Neuronal stem cell (in vitro differentiated cells): ENCODE results near the gene TSPAN6.

Experiments used
- DNase-seq: peaks from one replicate; pipeline ENCODE4 v3.0.0-alpha.2; 2013; ENCODE audit warnings: low spot score
- H2AFZ ChIP-seq: one replicate; pipeline ENCODE4 v1.6.1; 2013; ENCODE audit warnings: mild to moderate bottlenecking, low read length, inconsistent platforms
- H2AK5ac ChIP-seq: 2 replicates; pipeline ENCODE4 v1.6.1; 2013; ENCODE audit warnings: low read depth, mild to moderate bottlenecking, inconsistent platforms, low read length, moderate library complexity, mixed read lengths
- H2BK120ac ChIP-seq: 2 replicates; pipeline ENCODE4 v1.6.1; 2013; ENCODE audit warnings: low read depth, mild to moderate bottlenecking, inconsistent platforms, low read length, moderate library complexity, mixed read lengths
- H2BK12ac ChIP-seq: one replicate; pipeline ENCODE4 v1.6.1; 2013; ENCODE audit warnings: low read length, inconsistent platforms
- H2BK15ac ChIP-seq: 2 replicates; pipeline ENCODE4 v1.6.1; 2013; ENCODE audit warnings: mild to moderate bottlenecking, low read length, inconsistent platforms, mixed read lengths
- H2BK5ac ChIP-seq: one replicate; pipeline ENCODE4 v1.6.1; 2013; ENCODE audit warnings: inconsistent platforms, mild to moderate bottlenecking, low read length, moderate library complexity
- H3K14ac ChIP-seq: one replicate; pipeline ENCODE4 v1.6.1; 2013; ENCODE audit warnings: low read length, inconsistent platforms
- H3K18ac ChIP-seq: 2 replicates; pipeline ENCODE4 v1.6.1; 2013; ENCODE audit warnings: low read length, inconsistent platforms
- H3K23ac ChIP-seq: 2 replicates; pipeline ENCODE4 v1.6.1; 2013; ENCODE audit warnings: low read depth, mild to moderate bottlenecking, mixed read lengths, low read length, inconsistent platforms; ENCODE audit not compliant: poor library complexity
- H3K27ac ChIP-seq: replicated peaks from 3 replicates; pipeline ENCODE4 v1.5.1; 2013; ENCODE audit warnings: low read length, inconsistent platforms
- H3K27me3 ChIP-seq, 3 experiments: 2 replicates each; pipeline ENCODE4 v1.6.1; 2013; ENCODE audit warnings: low read length in 3 of 3, mild to moderate bottlenecking in 2 of 3, inconsistent platforms in 1 of 3, low read depth in 1 of 3, mixed read lengths in 1 of 3, moderate library complexity in 1 of 3; ENCODE audit not compliant: control insufficient read depth in 3 of 3, insufficient read depth in 3 of 3
- H3K36me3 ChIP-seq, 2 donors: replicated peaks in 1 of 2; 2 replicates each; pipeline ENCODE4 v1.6.1; 2013; ENCODE audit warnings: low read length in 2 of 2; ENCODE audit not compliant: control insufficient read depth in 2 of 2, insufficient read depth in 2 of 2
- H3K4ac ChIP-seq: 2 replicates; pipeline ENCODE4 v1.6.1; 2013; ENCODE audit warnings: inconsistent platforms, mild to moderate bottlenecking, low read length, moderate library complexity
- H3K4me1 ChIP-seq, 2 donors: 1 replicate in 1 of 2; 2 replicates in 1 of 2; pipeline ENCODE4 v1.6.1; 2013; ENCODE audit warnings: low read length in 2 of 2, low read depth in 1 of 2; ENCODE audit not compliant: control insufficient read depth in 2 of 2, insufficient read depth in 1 of 2
- H3K4me2 ChIP-seq: one replicate; pipeline ENCODE4 v1.6.1; 2013; ENCODE audit warnings: mild to moderate bottlenecking, low read length, inconsistent platforms; ENCODE audit not compliant: insufficient read depth, poor library complexity, severe bottlenecking
- H3K4me3 ChIP-seq, 2 donors: 2 replicates each; pipeline ENCODE4 v1.5.1; 2013; ENCODE audit warnings: low read length in 2 of 2, mild to moderate bottlenecking in 2 of 2, inconsistent platforms in 1 of 2, moderate library complexity in 1 of 2
- H3K79me1 ChIP-seq: one replicate; pipeline ENCODE4 v1.6.1; 2013; ENCODE audit warnings: low read depth, mild to moderate bottlenecking, inconsistent platforms, low read length, moderate library complexity
- H3K9ac ChIP-seq: one replicate; pipeline ENCODE4 v1.6.1; 2013; ENCODE audit warnings: mild to moderate bottlenecking, low read depth, low read length, inconsistent platforms; ENCODE audit not compliant: poor library complexity
- H3K9me3 ChIP-seq, 2 donors: replicated peaks in 1 of 2; 2 replicates each; pipeline versions ENCODE3 to v1.6.1; 2013; ENCODE audit warnings: low read length in 2 of 2, mild to moderate bottlenecking in 2 of 2, inconsistent platforms in 1 of 2, low read depth in 1 of 2, mixed read lengths in 1 of 2, moderate library complexity in 1 of 2; ENCODE audit not compliant: control insufficient read depth in 2 of 2, insufficient read depth in 1 of 2
- H4K8ac ChIP-seq: one replicate; pipeline ENCODE4 v1.6.1; 2013; ENCODE audit warnings: low read depth, mild to moderate bottlenecking, inconsistent platforms, low read length, moderate library complexity
- H4K91ac ChIP-seq: one replicate; pipeline ENCODE4 v1.6.1; 2013; ENCODE audit warnings: low read length, low read depth, mild to moderate bottlenecking, inconsistent platforms; ENCODE audit not compliant: poor library complexity
- WGBS, 2 donors: extraction: QIAGEN DNeasy Blood & Tissue Kit; methylation state at CpG; one replicate each; pipeline ENCODE4 v1.1.7; 2013; ENCODE audit warnings: missing lambda C conversion rate in 2 of 2, mixed read lengths in 1 of 2; ENCODE audit not compliant: insufficient read length in 2 of 2, insufficient replicate concordance in 1 of 2; ENCODE audit errors: extremely low coverage in 2 of 2; 5-methylcytosine and 5-hydroxymethylcytosine counted together

The TSPAN6 gene

DNA sequence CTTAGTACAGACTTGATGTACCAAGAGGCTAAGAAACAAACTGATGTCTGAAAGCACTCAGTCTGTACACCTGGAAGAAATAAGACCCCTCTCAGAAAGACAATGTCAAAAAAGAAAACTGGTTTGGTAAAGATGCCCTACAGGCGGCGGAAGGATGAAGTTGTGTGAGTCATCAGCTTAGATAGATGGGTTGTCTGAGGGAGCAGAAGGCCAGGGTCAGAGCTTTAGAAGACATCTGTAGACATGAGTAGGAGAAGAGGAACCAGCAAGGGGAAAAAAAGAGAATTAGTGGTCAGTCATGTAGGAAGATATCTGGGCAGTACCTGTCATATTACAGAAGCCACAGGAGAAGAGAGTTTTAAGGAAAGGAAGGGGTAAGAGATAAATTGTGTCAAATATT is 15.7 kb upstream of the TSPAN6 start:
- Histone ChIP-seq H2BK12ac (no peak overlapping the region), H3K27ac (no peak overlapping the region), H2AK5ac (no peak overlapping the region), H3K9ac (no peak overlapping the region), H3K18ac (no peak overlapping the region), H4K91ac (no peak overlapping the region), H3K4me2 (no peak overlapping the region), H4K8ac (no peak overlapping the region), H3K4me1 (peaks cover 0 to 7% of the 10 kb centered on the region in 2 donors), H3K27me3 (peaks cover 0 to 3% (median 0%) of the 10 kb centered on the region in 3 experiments), H3K79me1 (no peaks in the 10 kb centered on the region), H2AFZ (no peak overlapping the region), H3K23ac (no peak overlapping the region), H3K14ac (no peak overlapping the region), H2BK15ac (no peak overlapping the region), H3K4me3 (no peak overlapping the region), H2BK120ac (no peak overlapping the region), H3K36me3 (no peaks in the 10 kb centered on the region), H3K9me3 (no peaks in the 10 kb centered on the region), H2BK5ac (no peak overlapping the region), H3K4ac (no peak overlapping the region)
- WGBS, 2 donors = no CpG with 5 or more reads among the region's 2 CpGs
- DNase-seq = no peak

DNA sequence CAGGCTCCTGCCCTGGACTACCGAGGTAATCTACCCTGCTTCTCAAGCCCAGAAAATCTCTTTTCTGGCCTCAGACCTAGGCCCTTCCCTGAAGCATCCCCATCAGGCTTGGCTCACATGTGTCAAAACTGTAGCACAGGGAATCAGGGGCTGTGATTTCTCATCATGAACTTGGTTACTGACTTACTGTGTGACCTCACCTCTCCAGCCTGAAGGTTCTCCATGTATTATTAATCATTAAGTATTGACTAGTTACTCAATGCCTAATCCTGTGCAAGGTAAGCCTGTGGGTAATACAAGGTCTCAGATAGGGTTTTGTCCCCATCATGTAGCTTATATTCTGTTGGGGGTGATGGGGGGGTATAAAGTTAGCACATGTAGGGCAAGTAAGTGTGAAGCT is 14.2 kb upstream of the TSPAN6 start:
- Histone ChIP-seq H3K4ac (no peak overlapping the region), H4K91ac (no peak overlapping the region), H4K8ac (no peak overlapping the region), H3K14ac (no peak overlapping the region), H3K27ac (no peak overlapping the region), H3K9me3 (no peaks in the 10 kb centered on the region), H3K4me1 (peaks cover 0 to 7% of the 10 kb centered on the region in 2 donors), H3K18ac (no peak overlapping the region), H3K4me2 (no peak overlapping the region), H3K36me3 (no peaks in the 10 kb centered on the region), H3K27me3 (peaks cover 0 to 3% (median 0%) of the 10 kb centered on the region in 3 experiments), H3K4me3 (no peak overlapping the region), H3K9ac (no peak overlapping the region), H2AFZ (no peak overlapping the region), H3K79me1 (no peaks in the 10 kb centered on the region), H2BK120ac (no peak overlapping the region), H2BK15ac (no peak overlapping the region), H2BK12ac (no peak overlapping the region), H2AK5ac (no peak overlapping the region), H3K23ac (no peak overlapping the region), H2BK5ac (no peak overlapping the region)
- WGBS, 2 donors = no CpG with 5 or more reads among the region's 1 CpG
- DNase-seq = no peak

DNA sequence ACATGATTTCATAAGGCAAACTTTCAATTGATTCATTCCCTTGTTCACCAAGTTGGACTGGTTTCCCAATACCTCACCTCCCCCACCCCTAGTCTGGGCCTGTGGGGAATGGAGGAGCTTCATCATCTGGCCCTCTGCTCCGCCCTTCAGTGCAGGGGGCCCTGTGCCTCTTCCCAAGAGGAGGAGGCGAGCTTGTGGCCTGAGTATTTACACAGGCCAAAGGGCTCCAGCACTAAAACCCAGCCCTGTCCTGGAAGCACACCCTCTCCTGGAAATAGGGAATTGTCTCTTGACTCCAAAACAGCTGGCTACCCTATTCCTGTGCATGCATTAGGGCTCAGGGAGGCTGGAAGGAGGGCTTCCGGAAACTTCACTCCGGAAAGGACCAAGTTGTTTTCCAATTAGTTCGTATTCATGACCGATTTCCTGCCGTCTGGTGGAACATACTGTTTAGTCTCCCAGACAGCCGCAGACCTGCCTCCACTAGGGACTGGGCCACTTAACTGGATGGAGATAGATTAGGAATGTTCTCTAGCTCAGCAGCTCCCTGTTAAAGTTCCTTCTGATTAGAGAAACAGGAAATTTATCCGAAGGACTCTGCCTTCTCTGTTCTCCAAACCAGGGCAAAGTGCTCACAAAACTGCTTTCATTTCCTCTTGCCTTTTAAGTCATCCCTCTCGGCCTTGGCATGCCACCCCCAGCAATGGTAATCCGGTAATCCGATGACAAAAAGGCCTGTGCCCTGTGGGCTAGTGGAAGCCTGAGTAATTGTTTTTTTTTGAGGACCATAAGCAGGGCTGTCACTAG is 13.1 kb upstream of the TSPAN6 start:
- H2BK5ac ChIP-seq = no peak overlapping the region
- H3K23ac ChIP-seq = no peak overlapping the region
- no peaks in the 10 kb centered on the region for H3K36me3 ChIP-seq
- H3K9ac ChIP-seq = no peak overlapping the region
- no peak overlapping the region for H3K14ac ChIP-seq
- no CpG with 5 or more reads among the region's 12 CpGs for WGBS, 2 donors
- H3K4me2 ChIP-seq = no peak overlapping the region
- H3K4ac ChIP-seq = no peak overlapping the region
- no peak overlapping the region for H2AFZ ChIP-seq
- no peaks in the 10 kb centered on the region for H3K79me1 ChIP-seq
- H3K27ac ChIP-seq = no peak overlapping the region
- no peaks in the 10 kb centered on the region for H3K9me3 ChIP-seq
- H2BK15ac ChIP-seq = no peak overlapping the region
- no peak overlapping the region for H4K8ac ChIP-seq
- DNase-seq = no peak
- no peak overlapping the region for H2AK5ac ChIP-seq
- no peak overlapping the region for H2BK12ac ChIP-seq
- H3K4me3 ChIP-seq = no peak overlapping the region
- no peak overlapping the region for H3K18ac ChIP-seq
- no peak overlapping the region for H4K91ac ChIP-seq
- peaks cover 0 to 7% of the 10 kb centered on the region in 2 donors for H3K4me1 ChIP-seq
- H2BK120ac ChIP-seq = no peak overlapping the region
- peaks cover 0 to 4% (median 0%) of the 10 kb centered on the region in 3 experiments for H3K27me3 ChIP-seq

DNA sequence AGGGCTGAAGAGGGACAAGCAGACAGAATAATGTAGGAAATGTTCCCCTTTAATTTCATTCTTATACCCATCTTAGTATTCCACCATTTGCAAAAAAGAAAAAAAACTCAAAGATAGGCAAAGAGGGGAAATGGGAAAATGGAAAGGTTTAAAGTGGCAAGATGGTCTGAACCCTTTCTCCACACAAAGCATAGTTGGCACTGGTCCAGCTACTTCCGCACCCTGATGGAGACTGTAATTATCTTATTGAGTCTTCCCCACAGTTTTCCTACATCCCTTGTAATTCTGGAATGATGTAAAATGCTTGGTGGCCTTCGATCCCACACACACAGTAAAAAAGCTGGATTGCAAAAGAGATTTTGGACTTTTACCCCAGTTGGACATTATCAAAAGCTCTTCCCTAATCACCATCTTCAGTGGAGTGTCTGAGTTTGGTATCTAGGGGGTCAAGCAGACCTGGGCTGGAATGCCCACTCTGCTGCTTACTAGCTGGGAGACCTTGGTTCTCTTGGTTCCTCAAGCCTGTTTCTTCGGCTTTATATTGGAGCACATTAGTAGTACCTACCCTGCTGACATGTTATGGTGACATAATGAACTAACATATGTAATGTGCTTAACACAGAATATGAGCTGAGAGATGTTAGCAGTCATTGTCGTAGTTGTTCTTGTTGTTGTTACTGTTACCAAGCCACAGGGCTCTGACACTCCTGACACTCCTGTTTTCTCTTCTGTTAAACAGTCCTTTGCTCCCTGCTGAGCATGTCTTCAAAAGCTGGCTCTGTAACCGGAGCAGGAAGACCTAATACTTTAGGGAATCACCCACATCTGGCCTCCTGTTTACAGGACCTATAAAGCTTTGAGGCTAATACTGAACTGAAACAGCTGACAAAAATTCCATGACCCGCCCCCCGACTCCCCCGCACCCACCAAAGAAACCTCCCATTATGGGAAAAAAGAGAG is 12.1 kb upstream of the TSPAN6 start:
- Histone ChIP-seq H3K4me1 (peaks cover 0 to 7% of the 10 kb centered on the region in 2 donors), H2BK12ac (no peak overlapping the region)
- no CpG with 5 or more reads among the region's 8 CpGs for WGBS, 2 donors

More for the DNA sequence above, 12.1 kb upstream of the TSPAN6 start:
- Histone ChIP-seq H3K14ac (no peak overlapping the region), H4K91ac (no peak overlapping the region), H2BK15ac (no peak overlapping the region), H3K36me3 (no peaks in the 10 kb centered on the region), H3K27ac (no peak overlapping the region), H3K79me1 (no peaks in the 10 kb centered on the region), H3K4me2 (no peak overlapping the region), H2BK5ac (no peak overlapping the region), H3K18ac (no peak overlapping the region), H3K4ac (no peak overlapping the region), H2BK120ac (no peak overlapping the region), H2AFZ (no peak overlapping the region), H2AK5ac (no peak overlapping the region), H3K27me3 (peaks cover 0 to 10% (median 0%) of the 10 kb centered on the region in 3 experiments), H3K9me3 (no peaks in the 10 kb centered on the region), H3K4me3 (no peak overlapping the region), H3K9ac (no peak overlapping the region), H4K8ac (no peak overlapping the region), H3K23ac (no peak overlapping the region)
- no peak for DNase-seq
